Mesenchymal stem cell (in vitro differentiated cells and primary cell): ENCODE measurements around the gene CYBRD1.
A peak's percentile ranks its signal among the peaks of the same experiment; 100 is the strongest.
"Not testable (repeated sequence)": the region's sequence is repeated elsewhere in the genome, so short reads cannot be mapped to it uniquely, and the experiment has no call there.

ENCODE experiments used
- DNase-seq: peaks from one replicate; pipeline ENCODE4 v3.0.0-alpha.2; 2013
- H2AFZ ChIP-seq: one replicate; pipeline ENCODE4 v1.6.1; 2013; ENCODE audit warnings: low read depth, mild to moderate bottlenecking, control low read depth, inconsistent platforms, low read length, moderate library complexity
- H2AK5ac ChIP-seq: 2 replicates; pipeline ENCODE4 v1.6.1; 2013; ENCODE audit warnings: low read length, moderate library complexity, mild to moderate bottlenecking, inconsistent platforms; ENCODE audit not compliant: severe bottlenecking
- H2BK120ac ChIP-seq: one replicate; pipeline ENCODE4 v1.6.1; 2013; ENCODE audit warnings: low read depth, mild to moderate bottlenecking, inconsistent platforms, low read length, moderate library complexity
- H2BK12ac ChIP-seq, 2 experiments: one replicate each; pipeline ENCODE4 v1.6.1; 2013; ENCODE audit warnings: inconsistent platforms in 2 of 2, low read length in 2 of 2, mild to moderate bottlenecking in 2 of 2, moderate library complexity in 2 of 2, control low read depth in 1 of 2
- H2BK15ac ChIP-seq: one replicate; pipeline ENCODE4 v1.6.1; 2013; ENCODE audit warnings: mild to moderate bottlenecking, low read depth, inconsistent platforms; ENCODE audit not compliant: poor library complexity, severe bottlenecking
- H2BK5ac ChIP-seq: 2 replicates; pipeline ENCODE4 v1.6.1; 2013; ENCODE audit warnings: low read depth, mild to moderate bottlenecking, low read length, control low read depth, inconsistent platforms; ENCODE audit not compliant: poor library complexity, severe bottlenecking
- H3K14ac ChIP-seq, 2 experiments: one replicate each; pipeline ENCODE4 v1.6.1; 2013; ENCODE audit warnings: inconsistent platforms in 2 of 2, low read length in 2 of 2, control low read depth in 1 of 2, mild to moderate bottlenecking in 1 of 2, moderate library complexity in 1 of 2
- H3K18ac ChIP-seq, 2 experiments: one replicate each; pipeline ENCODE4 v1.6.1; 2013; ENCODE audit warnings: inconsistent platforms in 2 of 2, low read length in 2 of 2, control low read depth in 1 of 2, low read depth in 1 of 2, mild to moderate bottlenecking in 1 of 2
- H3K23ac ChIP-seq, 2 experiments: one replicate each; pipeline ENCODE4 v1.6.1; 2013; ENCODE audit warnings: inconsistent platforms in 2 of 2, low read length in 2 of 2, mild to moderate bottlenecking in 2 of 2, moderate library complexity in 2 of 2, control low read depth in 1 of 2
- H3K27ac ChIP-seq: 2 replicates; pipeline ENCODE4 v1.5.1; 2013; ENCODE audit warnings: mild to moderate bottlenecking, moderate library complexity, low read length, control low read depth, inconsistent platforms; ENCODE audit not compliant: poor library complexity, severe bottlenecking
- H3K27me3 ChIP-seq, 2 experiments: 2 replicates each; pipeline versions ENCODE4 v1.6.1 to v1.7.0; 2013; ENCODE audit warnings: low read length in 2 of 2, mild to moderate bottlenecking in 2 of 2, moderate library complexity in 2 of 2, control low read depth in 1 of 2, inconsistent platforms in 1 of 2; ENCODE audit not compliant: control insufficient read depth in 1 of 2, insufficient read depth in 1 of 2
- H3K36me3 ChIP-seq, 2 experiments: 2 replicates each; pipeline versions ENCODE4 v1.6.1 to v1.7.0; 2013; ENCODE audit warnings: low read length in 2 of 2, control low read depth in 1 of 2, inconsistent platforms in 1 of 2, low read depth in 1 of 2, mild to moderate bottlenecking in 1 of 2; ENCODE audit not compliant: insufficient read depth in 2 of 2, control insufficient read depth in 1 of 2
- H3K4ac ChIP-seq, 2 experiments: one replicate each; pipeline ENCODE4 v1.6.1; 2013; ENCODE audit warnings: inconsistent platforms in 2 of 2, low read length in 2 of 2, mild to moderate bottlenecking in 2 of 2, moderate library complexity in 2 of 2, control low read depth in 1 of 2, low read depth in 1 of 2
- H3K4me1 ChIP-seq: 2 replicates; pipeline ENCODE4 v1.6.1; 2013; ENCODE audit warnings: low read depth, low read length, control low read depth; ENCODE audit not compliant: control insufficient read depth, insufficient read depth
- H3K4me2 ChIP-seq: 2 replicates; pipeline ENCODE4 v1.6.1; 2013; ENCODE audit warnings: low read length, mild to moderate bottlenecking, inconsistent platforms; ENCODE audit not compliant: poor library complexity, severe bottlenecking
- H3K4me3 ChIP-seq, 2 experiments: 2 replicates each; pipeline versions ENCODE4 v1.5.1 to v1.7.0; 2013; ENCODE audit warnings: low read length in 2 of 2, mild to moderate bottlenecking in 2 of 2, control low read depth in 1 of 2, low read depth in 1 of 2; ENCODE audit not compliant: insufficient read depth in 1 of 2
- H3K79me1 ChIP-seq: replicated peaks from 2 replicates; pipeline ENCODE4 v1.6.1; 2013; ENCODE audit warnings: mild to moderate bottlenecking, control low read depth, low read length, inconsistent platforms; ENCODE audit not compliant: poor library complexity, severe bottlenecking
- H3K9ac ChIP-seq: 2 replicates; pipeline ENCODE4 v1.7.0; 2013; ENCODE audit warnings: mild to moderate bottlenecking, low read length, moderate library complexity
- H3K9me3 ChIP-seq: 2 replicates; pipeline ENCODE4 v1.7.0; 2013; ENCODE audit warnings: mild to moderate bottlenecking, low read length; ENCODE audit not compliant: control insufficient read depth
- H4K8ac ChIP-seq: one replicate; pipeline ENCODE4 v1.6.1; 2013; ENCODE audit warnings: inconsistent platforms, mild to moderate bottlenecking, low read length, moderate library complexity
- H4K91ac ChIP-seq: one replicate; pipeline ENCODE4 v1.6.1; 2013; ENCODE audit warnings: mild to moderate bottlenecking, low read length, inconsistent platforms
- WGBS: methylation state at CpG from one replicate; pipeline ENCODE4 v1.1.7; 2013; ENCODE audit warnings: mixed read lengths; 5-methylcytosine and 5-hydroxymethylcytosine counted together

Gene CYBRD1

GRCh38 chr2:171529914-171530313 is 7.6 kb downstream of the CYBRD1 start:
- Histone ChIP-seq H3K9me3 (no peaks in the 10 kb centered on the region), H2BK15ac (peak overlapping the region; percentile 4), H2BK120ac (no peak overlapping the region), H3K4ac (no peak overlapping the region), H3K4me3 (no peak overlapping the region), H3K36me3 (peaks cover 2 to 42% of the 10 kb centered on the region in 2 experiments), H3K27ac (no peak overlapping the region), H3K79me1 (peaks cover 24% of the 10 kb centered on the region), H2AK5ac (no peak overlapping the region), H4K91ac (no peak overlapping the region), H2BK5ac (no peak overlapping the region), H2BK12ac (no peak overlapping the region), H3K18ac (no peak overlapping the region), H3K4me1 (peaks cover 1% of the 10 kb centered on the region), H3K23ac (no peak overlapping the region), H3K27me3 (no peaks in the 10 kb centered on the region), H4K8ac (no peak overlapping the region), H3K14ac (no peak overlapping the region), H2AFZ (no peak overlapping the region), H3K9ac (no peak overlapping the region), H3K4me2 (no peak overlapping the region)
- DNase-seq: no peak
- no CpG with 5 or more reads among the region's 1 CpG for WGBS

GRCh38 chr2:171530378-171530777 is 8.1 kb downstream of the CYBRD1 start:
- WGBS: 65% methylated on average over 4 of the region's 4 CpGs
- Histone ChIP-seq H2AK5ac (no peak overlapping the region), H2BK12ac (no peak overlapping the region), H3K4ac (no peak overlapping the region), H3K79me1 (peaks cover 25% of the 10 kb centered on the region), H3K27me3 (no peaks in the 10 kb centered on the region), H3K23ac (no peak overlapping the region), H3K14ac (no peak overlapping the region), H3K36me3 (peaks cover 2 to 42% of the 10 kb centered on the region in 2 experiments), H3K18ac (no peak overlapping the region), H2BK5ac (no peak overlapping the region), H3K4me2 (no peak overlapping the region), H3K4me3 (peak overlapping the region in 1 of 2 experiments; percentile 66), H3K9ac (peak overlapping the region; percentile 85), H4K8ac (no peak overlapping the region), H3K9me3 (no peaks in the 10 kb centered on the region), H3K27ac (peak overlapping the region; percentile 22), H4K91ac (no peak overlapping the region), H2AFZ (no peak overlapping the region), H2BK15ac (no peak overlapping the region), H3K4me1 (peaks cover 1% of the 10 kb centered on the region), H2BK120ac (no peak overlapping the region)
- DNase-seq: no peak

- Histone ChIP-seq H3K27ac (peak overlapping the region; percentile 22), H3K4me3 (peak overlapping the region in 1 of 2 experiments; percentile 66), H3K79me1 (peaks cover 25% of the 10 kb centered on the region), H3K9ac (peak overlapping the region; percentile 85), H3K36me3 (peaks cover 2 to 40% of the 10 kb centered on the region in 2 experiments)
- not testable (repeated sequence) for H3K27me3 ChIP-seq, H3K9me3 ChIP-seq, H3K14ac ChIP-seq, H3K4ac ChIP-seq, H3K23ac ChIP-seq, H3K4me1 ChIP-seq, H3K4me2 ChIP-seq, H2AFZ ChIP-seq, H2BK120ac ChIP-seq, H4K8ac ChIP-seq, H2BK12ac ChIP-seq, H2AK5ac ChIP-seq, DNase-seq, H2BK5ac ChIP-seq, H4K91ac ChIP-seq, H2BK15ac ChIP-seq, H3K18ac ChIP-seq
- WGBS: 80% methylated on average over 1 of the region's 1 CpG
These were observed 8.6 kb downstream of the CYBRD1 start for GRCh38 chr2:171530859-171531258.

GRCh38 chr2:171531291-171531690 is 9.0 kb downstream of the CYBRD1 start:
- Histone ChIP-seq H2BK5ac (no peak overlapping the region), H3K4me1 (peaks cover 1% of the 10 kb centered on the region), H2AFZ (no peak overlapping the region), H3K27ac (peak overlapping the region; percentile 38), H4K91ac (no peak overlapping the region), H3K18ac (no peak overlapping the region), H3K9ac (peak overlapping the region; percentile 85), H3K4me2 (no peak overlapping the region), H3K27me3 (no peaks in the 10 kb centered on the region), H3K36me3 (peaks cover 2 to 40% of the 10 kb centered on the region in 2 experiments), H2BK15ac (no peak overlapping the region), H2BK120ac (no peak overlapping the region), H3K23ac (no peak overlapping the region), H2AK5ac (no peak overlapping the region), H4K8ac (no peak overlapping the region), H3K9me3 (no peaks in the 10 kb centered on the region), H3K79me1 (peaks cover 24% of the 10 kb centered on the region), H2BK12ac (no peak overlapping the region), H3K14ac (no peak overlapping the region), H3K4ac (no peak overlapping the region), H3K4me3 (peak overlapping the region in 1 of 2 experiments; percentile 66)
- 2% methylated on average over 4 of the region's 7 CpGs for WGBS
- peak; percentile 70 for DNase-seq
